HG03439 (cell line): ENCODE data around the gene FAM25C.
"Not testable (repeated sequence)": the region's sequence is repeated elsewhere in the genome, so short reads cannot be mapped to it uniquely, and the experiment has no call there.

Experiments
- ATAC-seq: cut with Tn5 transposase; IDR thresholded peaks from one replicate; pipeline ENCODE4 v1.9.1; 2021; ENCODE audit warnings: mild to moderate bottlenecking, moderate library complexity; ENCODE audit not compliant: unreplicated experiment

The FAM25C gene

DNA sequence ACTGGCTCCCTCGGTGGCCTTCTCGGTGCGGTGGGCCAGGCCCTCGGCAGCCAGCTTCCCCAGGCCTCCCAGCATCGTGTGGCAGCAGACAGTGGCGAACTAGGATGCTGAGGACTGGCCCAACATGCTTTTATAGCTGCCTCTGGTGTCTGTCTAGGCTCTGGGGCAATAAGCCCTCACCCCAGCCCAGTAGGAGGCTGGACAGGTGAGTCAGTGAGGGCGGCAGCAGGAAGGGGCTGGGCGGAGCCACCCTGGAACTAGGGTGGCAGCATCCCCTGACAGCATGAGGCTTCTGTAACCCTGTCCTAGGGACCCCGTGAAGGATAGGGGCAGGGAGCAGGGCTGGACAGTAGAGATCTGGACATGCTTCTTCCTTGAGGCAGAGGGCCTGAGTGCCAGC lies at the start of gene FAM25C:
FAM25C (minus strand) TSS at position 101 of the 400 bp plus-strand sequence; CDS start at position 75, 26 bp downstream.
- not testable (repeated sequence) for ATAC-seq

DNA sequence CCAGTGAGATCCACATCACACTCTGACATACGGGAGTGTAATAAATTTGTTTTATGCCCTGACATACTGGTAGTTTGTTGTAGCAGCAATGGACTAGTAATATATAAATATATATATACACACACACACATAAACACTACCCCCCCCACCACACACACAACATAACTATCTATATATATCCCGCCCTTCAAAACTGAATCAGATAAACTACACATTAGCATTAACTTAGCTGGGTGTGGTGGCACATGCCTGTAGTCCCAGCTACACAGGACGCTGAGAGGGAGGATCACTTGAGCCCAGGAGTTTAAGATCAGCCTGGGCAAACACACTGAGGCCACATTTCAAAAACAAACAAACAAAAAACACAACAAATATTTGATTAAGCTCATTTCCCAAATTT lies 45.0 kb upstream of the FAM25C start:
- not testable (repeated sequence) for ATAC-seq

DNA sequence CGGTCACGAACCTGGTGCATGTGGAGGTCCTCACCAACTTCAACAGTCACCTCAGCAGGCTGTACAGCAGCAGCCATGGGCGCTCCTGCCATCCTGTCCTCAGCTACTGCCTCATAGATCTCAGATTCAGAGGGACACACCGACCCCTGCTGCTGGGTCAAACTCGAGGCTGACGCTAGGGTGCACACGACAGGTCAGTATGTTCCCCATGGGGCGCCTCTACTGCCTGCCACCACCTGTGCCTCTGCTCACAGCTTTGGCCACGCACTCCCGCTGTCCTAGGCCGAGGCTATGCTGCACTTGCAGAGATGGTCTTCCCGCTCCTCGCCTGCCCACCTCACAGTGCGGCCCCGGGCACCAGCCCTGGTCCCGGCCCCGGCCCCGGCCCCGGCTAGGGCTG lies 31.8 kb upstream of the FAM25C start:
- ATAC-seq, result not testable (repeated sequence)

DNA sequence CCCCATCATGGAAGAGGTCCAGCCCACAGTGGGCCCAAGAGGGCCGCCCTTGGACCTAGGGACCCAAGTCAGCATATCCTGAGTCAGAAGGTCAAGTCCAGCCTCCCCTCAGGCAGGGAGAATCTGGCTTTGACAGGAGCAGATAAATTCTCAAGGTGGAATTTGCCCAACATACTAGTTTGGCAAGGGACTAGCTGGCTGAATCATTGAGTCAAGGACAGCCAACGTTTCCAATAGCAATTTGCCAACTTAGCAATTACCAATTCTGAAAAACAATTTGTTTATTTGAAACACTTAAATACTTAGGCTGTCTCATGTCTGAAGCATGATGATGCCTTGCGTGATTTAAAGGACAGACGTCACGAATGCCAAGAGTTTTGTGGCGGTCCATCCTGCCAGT lies 2.7 kb upstream of the FAM25C start:
- ATAC-seq, result not testable (repeated sequence)

DNA sequence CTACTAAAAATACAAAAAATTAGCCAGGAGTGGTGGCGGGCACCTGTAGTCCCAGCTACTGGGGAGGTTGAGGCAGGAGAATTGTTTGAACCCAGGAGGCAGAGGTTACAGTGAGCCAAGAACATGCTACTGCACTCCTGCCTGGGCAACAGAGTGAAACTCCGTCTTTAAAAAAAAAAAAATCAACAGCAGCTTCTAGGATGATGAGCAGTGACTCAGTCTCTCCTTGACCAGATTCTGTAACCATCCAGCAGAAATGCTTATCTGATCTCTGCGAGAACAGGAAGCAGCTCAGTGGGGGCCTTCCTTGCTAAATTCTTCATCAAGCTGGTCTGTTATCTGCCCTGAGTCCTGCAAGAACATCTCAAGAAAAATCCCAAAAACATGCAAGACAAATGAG lies 5.5 kb downstream of the FAM25C start:
- not testable (repeated sequence) for ATAC-seq

DNA sequence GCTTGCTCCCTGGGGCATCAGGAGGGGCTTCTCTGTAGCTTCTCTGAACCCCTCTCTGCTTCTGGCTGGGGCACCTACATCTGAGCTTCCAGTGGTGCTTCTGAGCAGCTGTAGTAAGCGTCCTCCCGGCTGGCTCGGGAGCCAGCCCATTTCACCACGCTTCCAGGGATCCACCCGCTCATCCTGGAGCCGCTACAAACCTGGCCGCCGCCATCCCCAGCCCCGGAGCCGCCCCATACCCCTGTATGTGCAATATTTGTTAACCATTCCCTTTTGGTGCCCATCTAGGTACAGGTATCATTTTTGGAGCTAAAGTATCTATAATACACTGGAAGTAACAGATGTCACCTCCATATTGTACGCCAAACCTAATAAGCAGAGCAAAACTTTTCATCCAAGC lies 7.0 kb downstream of the FAM25C start:
- ATAC-seq, result not testable (repeated sequence)

DNA sequence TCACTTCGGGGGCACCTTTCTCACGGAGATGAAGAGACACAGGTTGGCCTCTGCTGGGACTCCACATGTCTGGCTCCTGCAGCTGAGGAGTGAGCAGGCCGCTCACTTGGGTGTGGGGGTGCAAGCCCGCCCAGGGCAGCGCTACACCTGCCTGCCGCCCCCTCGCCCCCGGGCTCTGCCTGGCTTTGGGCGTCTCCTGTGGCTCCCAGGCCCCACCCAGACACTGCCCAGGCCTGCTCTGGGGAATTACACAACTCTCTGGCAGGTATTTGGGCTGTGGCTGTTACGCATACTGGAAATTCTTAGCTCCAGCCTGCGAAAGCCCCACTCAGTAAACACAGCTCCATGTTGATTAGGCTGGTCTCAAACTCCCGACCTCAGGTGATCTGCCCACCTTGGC lies 7.9 kb downstream of the FAM25C start:
- not testable (repeated sequence) for ATAC-seq

DNA sequence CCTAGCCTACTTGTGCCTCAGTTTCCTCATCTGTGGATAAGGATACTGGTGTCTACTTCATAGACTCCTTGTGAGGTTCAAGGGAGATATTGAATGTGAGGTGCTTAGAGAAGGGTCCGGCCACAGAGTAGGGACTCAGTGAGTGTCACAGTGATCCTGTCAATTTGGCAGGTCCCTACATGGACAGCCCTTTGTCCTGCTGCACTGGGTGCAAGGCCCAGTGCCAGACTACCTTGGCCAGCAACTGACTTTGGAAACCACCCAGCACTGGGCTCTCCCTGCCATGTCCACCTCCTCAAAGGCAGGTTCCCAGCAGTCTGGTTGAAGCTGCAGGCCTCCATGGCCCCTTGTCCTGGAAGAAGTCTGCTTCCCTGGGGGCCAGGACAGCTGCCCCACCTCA lies 9.5 kb downstream of the FAM25C start:
- ATAC-seq, result not testable (repeated sequence)

DNA sequence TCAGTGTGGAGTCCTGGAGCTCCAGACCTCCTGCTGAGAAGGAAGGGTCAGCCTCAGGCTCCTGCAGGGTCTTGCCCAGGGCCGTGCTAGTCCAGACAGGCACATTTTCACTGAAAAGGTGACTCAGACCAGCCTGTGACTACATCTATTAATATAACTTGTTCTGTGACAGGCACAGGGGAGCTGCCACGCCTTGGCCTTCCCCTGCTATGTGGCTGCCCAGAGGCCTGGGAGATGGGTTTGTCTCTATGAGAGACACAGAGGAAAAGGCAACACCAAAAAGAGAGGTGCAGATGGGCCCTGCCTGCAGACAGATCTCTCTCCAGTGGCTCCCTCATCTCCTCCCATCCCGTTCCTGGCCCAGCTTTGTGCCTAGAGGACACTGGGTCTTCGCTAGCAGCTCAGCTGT lies 10.0 kb downstream of the FAM25C start:
- ATAC-seq, result not testable (repeated sequence)

DNA sequence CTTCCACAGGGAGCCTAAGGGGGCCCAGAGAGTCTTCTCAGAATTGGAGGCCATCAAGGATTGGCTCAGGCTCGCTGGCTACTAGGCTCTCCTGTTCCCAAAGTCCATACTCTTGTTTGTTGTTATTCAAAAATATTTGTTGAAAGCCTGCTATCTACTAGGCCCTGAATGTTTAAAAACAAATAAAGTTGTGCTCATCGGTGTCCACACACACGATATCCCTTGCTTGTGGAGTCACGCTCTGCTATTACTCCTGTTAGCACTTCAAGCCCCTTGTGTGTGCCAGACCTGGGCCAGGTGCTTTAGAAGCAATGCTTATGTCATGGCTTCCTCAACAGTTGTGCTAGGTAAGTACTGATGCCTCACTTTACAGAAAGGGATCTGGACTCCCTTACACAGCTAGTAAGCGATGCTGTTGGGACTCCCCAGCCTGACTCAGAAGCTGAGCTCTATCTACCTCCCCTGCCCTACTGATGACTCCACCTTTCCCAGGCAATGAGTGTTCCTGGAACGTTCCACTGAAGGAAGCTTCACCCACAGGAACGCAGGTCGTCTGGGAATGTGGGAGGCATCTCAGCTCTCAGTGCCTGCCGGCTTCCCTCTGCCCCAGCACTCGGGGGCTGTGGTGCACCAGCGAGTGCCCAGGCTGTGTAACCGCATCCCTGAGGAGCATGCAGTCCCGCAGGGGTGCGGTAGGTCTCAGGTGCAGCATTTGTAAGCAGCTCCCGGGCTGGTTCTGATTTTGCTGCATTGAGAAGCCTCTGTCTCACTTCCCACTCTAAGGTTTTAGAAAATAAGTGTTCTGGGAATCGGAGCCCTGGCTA lies 10.7 kb downstream of the FAM25C start:
- ATAC-seq, result not testable (repeated sequence)

DNA sequence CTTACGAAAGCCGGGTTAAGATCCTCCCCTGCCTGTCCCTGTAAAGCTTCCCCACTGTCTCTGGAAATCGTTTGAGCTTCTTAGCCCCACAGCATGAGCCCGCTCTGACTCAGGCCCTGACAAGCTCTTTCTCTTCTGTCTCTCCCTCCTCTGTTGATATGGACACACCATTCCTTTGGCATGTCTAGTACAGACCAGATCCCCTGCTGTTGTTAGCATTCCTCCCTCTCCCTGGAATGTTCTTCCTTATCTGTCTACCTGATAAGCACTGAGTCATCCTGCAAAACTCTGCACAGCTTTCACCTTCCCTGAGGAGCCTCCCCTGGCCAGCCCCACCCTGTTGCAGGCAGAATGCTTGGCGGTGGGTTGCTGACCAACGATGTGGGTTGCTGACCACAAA lies 11.6 kb downstream of the FAM25C start:
- ATAC-seq, result not testable (repeated sequence)

DNA sequence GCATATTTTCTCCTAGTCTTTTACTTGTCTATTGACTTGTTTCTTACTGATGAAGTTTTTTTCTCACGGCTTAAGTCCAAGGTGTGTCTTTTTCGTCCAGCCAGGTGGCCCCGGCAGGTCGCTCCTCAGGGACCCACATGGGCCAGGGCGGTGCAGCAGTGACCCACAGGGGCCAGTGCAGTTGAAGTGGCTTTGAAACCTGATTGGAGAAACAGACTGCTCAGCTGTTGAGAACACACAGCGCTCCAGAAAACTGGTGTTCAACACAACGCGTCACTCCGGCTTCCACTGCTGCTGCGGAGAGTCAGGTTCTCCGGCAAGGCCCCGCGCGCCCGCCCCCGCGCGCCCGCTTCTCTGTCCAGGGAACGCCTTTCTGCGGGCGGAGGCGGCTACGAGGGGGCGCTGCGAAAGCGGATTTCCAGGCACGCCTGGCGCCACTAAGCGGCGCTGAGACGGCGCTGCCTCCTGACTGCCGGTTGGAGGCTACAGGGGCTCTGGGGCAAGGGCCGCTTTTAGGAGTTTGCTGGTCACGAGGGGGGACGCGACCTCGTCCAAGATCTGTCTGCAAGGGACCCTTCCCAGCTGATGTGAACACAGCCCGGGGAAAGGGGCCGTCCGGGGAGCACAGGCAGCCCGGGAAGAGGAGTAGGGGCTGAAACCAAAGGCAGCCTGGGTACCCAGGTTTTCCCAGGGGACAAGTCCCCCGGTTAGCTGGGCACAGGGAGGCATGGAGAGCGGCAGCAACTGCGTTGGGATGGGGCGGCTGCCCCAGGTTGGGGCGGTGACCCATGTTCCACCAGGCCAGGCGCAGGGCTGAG lies 13.0 kb downstream of the FAM25C start:
- not testable (repeated sequence) for ATAC-seq

DNA sequence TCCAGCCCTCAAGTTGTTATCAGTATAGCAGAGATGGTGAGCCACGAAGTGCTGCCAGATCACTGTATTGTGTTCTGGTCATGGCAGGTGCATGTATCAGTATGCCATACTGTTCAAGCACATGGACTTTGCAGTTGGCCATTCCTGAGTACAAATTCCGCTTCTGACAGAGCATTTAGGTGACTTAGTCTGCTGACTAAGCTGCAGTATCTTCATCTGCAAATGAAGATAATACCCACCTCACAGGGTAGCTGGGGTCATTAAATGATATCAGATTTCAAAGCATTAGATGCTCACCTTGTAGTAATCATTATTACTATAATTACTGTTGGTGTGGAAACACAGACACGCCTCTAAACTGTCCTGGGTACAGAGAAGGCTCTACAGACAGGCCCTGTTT lies 24.2 kb downstream of the FAM25C start:
- not testable (repeated sequence) for ATAC-seq

DNA sequence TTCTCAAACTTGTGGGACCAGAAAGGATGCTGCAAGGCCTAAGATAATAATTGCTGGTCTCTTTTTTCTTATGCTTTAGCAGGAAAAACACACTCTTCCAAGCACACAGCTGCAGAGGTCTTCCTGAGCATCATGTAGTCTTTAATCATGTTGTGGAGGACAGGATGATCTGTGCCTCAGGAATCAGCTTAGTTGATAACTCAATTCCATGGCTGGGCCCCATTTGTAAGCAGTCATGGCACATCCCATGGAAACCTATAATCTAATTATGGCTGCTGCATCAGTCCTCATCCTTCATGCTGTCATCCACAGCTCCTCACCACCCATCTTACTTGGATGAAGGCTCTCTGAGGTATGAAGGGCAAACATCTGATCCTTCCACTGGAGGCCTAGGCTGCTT lies 26.5 kb downstream of the FAM25C start:
- ATAC-seq, result not testable (repeated sequence)

DNA sequence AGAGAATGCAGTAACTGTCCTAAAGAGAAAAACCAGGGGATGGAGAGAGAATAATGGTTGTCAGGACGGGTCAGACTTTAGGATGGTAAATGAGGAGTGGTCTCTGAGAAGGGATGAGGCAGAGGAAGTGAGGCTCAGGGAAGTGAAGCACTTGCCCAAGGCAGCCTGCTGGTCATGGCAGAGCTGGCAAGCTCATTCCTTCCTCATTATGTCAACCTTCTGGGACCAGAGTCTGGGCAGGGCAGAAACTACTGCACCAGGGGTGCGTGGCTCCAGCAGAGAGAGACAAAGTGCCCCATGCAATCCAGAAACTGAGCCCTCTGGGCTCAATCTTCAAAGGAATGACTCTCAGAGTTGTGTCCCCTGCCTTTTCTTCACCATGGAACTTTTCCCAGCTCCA lies 27.5 kb downstream of the FAM25C start:
- ATAC-seq, result not testable (repeated sequence)

DNA sequence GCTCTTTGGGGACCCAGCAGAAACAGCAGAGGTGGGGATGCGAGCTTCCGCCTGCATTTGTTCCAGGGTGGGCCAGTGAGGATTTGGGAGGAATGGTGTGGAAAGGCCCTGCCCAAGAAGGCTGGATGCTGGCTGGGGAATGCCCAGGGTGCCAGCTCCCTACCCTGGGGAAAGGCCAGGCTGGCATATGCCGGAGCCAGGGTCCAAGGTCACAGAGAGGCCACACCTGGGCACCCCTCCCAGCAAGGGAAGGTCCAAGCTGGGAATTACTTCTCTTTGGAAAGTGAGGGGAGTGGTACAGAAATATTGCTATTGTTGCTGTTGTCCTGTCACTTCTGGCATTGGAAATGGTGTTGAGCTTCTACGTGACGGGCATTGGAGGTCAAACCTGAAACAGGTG lies 28.0 kb downstream of the FAM25C start:
- ATAC-seq, result not testable (repeated sequence)

DNA sequence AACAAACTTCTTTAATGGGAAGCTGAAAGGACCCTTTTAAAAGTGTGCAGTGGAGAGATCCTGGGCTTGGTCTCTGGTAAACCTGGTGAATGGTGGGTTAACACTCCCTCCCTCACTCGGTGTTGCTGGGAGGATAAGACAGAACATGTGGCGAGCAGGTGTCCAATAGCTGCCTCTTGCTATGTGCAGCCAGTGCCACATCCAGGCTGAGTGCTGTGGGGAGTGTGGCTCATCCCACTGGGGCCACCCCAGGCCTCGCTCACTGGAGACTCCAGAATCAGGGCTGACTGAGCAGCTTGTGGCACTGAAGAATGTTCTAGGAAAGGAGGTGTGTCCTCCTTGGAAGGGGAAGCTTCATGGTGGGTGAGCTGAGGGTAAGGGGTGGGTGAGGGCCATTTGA lies 29.5 kb downstream of the FAM25C start:
- ATAC-seq, result not testable (repeated sequence)

DNA sequence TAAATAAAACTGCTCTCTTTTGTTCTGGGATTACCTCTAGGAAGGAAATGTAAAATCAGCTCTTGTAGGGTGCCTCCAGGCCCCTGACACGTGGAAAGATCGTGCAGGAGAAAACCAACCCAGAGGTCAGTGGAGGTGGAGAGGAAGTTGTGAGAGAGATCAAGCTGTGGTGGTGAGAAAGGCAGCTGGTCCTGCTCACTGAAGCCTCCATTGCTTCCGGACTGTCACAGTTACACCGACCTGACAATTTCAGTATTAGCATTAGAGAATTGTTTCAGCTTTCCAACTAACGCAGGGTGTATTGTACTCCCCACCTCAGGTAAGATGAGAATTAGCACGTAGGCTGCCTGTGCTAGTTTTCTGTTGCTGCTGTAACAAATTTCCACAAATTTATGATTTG lies 30.6 kb downstream of the FAM25C start:
- not testable (repeated sequence) for ATAC-seq

DNA sequence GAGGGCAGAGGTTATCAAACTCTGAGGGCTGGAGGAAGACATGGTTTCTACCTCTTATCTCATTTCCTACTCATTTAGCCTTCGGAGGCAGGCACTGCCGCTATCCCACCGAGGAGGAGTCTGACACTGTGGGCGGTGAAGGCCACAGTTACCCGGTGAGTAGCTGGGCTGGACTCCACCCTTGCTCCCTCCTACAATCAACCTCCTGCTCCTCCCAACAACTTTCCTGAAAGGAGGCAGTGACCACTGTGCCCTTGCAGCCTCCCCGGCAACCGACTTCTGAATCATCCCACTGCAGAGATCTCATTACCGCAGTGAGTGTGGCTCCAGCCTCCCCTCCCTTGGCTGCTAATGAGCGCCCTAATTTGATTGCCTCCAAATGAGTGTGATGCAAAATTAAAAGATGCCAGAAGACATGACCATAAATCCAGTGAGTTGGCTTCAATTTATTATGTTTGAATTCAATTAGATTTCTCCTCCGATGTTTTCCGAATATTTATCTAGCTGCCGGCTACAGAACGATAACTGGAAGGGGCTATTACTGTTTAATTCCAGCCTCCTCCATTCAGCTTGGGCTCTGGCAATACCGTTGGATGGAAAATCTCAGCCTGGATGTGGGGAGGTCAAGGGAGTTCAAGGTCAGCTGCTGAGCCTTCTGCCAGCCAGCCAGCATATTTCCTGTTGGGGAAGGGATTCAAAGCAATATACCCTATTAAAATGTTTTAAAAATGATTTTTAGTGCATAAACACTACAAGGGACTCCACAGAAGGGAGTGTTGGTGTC lies 35.1 kb downstream of the FAM25C start:
- ATAC-seq, result not testable (repeated sequence)

DNA sequence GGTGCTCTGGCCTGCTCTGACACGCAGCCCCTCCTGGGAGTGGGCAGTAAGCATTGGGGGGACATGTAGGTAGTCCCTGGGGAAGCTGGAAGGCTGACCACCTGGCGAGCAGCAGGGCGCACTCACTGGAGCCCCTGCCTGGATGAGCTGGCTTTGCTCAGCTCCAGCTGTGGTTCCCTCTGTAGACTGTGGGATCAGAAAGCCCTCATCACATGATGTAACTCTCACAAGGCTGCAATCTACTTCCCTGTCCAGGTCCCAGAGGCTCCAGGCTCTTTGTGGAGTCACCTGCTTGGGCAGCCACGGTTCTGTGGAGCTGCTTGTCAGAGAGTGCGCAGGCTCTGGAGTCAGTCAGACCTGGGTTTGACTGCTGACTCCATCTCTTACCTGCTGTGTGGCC lies 36.8 kb downstream of the FAM25C start:
- not testable (repeated sequence) for ATAC-seq

DNA sequence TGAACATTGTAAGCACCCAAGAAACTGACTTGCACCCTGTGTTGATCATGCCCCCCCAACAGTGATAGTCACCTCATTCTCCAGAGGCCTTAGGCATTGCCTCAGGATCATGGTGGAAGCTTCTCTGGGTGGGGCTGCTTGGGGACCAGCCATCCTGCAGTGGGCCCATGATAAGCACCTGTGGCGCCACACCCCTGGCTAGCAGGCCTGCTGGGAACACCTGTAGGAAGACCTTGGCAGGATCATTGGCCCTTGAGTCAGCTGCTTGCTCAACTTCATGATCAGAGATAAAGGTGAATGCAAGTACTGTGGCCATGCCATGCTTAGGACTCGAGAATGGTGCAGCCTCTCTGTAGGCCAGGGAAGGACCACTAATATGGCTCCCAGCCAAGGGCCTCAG lies 38.9 kb downstream of the FAM25C start:
- ATAC-seq, result not testable (repeated sequence)
